Stimulated activated CD8-positive, alpha-beta memory T cell treated with anti-CD3 and anti-CD28 coated beads, Interleukin-7, amount 100 ng/mL, for 4 hours (primary cell): ENCODE results near the gene FCAMR.

Source experiments
- DNase-seq, 2 donors: peaks; one replicate each; pipeline ENCODE4 v3.0.0-alpha.2; 2020; ENCODE audit warnings: low read depth in 2 of 2

FCAMR gene

DNA sequence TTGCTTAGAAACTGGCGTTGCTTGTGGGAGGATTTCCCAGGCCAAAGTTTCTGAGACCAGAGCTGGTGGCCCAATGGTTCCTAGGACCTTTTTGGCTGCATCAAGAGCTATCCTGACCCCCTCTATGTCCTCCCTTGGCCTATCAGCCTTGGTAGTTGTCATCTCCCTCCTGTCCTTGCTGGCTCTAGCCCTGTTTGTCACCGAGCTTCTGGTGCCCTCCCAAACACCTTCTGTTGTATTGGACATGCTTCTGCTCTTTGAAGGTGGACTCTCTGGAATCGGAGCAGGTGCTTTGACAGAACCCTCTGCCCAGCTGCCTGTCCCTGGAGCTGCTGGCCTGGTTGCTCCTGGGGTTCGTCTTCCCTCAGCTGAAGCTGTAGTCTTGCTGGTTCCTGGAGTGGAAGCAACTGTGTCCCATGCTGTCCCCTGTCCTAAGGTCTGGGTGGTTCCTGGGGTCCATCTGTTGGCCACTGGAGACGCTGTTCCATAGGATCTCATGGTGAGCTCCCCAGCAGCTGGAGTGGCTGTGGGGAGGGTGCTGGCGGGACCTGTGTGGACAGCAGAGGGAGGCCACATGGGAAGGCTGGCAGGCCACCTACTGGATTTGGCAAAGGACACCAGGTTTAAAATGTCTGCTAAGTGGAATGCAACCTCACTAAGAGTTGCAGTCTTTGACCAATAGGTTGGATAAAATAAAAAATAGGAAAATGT, 9.4 kb downstream of the FCAMR start:
- no peak for DNase-seq

DNA sequence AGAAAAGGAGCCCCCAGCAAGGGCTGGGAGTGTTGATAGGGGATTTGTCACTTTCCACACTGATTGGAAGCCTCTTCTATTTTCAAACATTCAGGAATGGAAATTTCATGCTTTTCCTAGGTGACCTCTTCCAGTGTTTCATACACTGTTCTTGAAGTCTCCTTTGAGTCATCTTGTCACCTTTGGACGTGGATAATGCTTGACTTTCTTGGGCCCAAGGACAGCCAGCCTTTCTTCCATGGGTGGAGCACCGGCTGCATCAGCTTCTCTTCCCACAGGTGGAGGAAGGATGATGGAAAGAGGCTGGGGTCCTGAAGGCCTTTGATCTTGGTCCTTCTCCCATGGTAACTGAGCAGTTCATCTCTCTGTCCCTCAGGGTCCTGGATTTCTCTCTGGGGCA, 12.1 kb downstream of the FCAMR start:
- DNase-seq: no peak

DNA sequence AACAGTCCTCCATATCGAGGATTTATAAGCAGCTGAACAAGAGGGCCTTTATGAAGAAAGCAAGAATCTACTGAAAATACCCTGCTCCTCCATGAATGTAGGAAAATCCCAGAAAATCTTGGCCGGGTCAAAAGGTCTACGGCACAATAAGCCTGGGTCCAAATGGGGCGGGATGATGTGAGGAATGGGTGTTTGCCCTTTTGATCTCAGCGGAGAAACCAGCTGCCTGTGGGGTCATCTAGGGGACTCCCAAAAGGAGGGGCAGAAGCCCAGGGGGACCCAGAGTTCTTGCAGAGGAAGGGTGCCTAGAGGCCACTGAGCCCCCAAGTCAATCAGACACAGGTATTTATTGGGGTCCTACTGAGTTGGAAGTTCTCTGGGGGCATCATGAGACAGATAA, 12.6 kb downstream of the FCAMR start:
- no peak for DNase-seq

DNA sequence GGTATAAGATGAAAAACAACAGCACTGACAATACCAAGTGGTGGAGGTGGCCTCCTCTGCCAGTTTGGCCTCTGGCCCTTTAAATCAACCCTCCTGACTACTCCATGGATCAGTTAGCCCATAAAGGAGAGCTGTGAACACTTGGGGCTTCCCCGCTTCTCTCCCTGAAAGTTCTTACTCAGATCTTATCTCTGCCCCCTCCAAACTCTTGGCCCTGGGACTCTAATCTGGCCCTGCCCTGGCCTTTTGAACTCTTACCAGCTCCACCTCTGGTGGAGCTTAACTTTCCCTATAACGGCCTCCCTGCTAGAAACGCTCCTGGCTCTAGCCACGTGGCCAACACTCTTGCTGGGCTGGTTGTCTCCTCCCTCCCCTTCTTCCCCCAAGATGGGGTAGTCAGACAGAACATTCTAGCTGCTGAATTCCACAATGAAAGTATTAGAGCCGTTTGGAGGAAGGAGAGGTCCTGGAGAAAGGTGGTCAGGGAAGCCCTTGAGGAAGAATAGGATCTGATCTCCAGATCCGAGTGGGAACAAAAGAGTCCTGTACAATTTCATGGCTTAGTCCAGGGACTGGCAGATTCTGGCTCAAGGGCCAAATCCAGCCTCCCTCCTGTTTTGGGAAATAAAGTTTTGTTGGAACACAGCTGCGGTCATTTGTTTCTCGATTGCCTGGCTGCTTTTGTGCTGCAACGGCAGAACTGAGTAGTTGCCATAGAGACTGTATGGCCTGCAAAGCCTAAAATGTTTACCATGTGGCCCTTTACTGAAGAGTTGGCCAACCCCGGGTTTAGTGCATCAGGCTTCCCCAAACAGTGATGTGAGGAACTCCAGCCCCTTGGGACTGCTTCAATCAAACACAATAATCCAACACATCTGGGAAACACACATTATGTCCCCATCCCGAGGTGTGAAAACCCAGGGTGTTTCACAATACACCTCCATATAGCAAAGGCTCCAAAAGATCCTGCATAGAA, 14.5 kb downstream of the FCAMR start:
- DNase-seq: no peak

DNA sequence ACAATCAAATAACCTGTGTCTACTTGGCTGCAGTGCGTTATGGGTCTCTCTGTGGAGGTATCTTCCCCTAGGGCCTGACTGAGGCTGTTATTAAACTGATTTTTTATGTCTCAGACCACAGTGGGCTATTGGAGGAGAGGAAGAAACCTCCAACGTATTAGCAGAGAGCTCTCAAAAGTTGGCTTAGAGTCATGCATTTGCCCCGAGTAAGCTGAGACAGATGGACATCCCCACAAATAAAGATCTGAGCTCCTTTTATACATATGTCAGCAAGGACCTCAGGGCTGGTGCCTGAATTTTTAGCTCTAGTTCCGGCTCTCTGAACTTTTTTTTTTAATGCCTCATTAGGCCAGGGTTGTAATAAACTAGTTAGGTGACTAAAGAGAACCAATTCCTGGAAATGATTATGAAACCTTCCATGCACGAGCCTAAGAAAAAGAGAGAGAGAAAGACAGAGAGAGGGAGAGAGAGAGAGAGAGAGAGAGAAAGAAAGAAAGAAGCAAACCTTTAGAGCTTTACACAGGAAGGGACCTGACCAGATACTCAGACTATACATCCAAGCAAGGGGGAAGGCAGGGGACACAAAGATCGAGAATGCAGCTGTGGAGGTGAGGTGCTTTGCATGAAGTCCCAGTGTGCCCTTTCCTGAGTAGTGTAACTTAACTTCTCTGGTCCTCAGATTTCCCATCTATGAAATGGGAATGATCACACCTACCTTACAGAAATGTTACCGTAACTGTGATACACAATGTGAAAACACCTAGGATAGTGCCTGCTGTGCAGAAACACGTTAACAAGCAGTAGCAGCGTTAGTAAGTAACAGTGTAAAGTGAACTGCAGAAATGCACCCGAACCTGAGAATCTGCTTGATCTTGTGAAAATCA, 15.6 kb downstream of the FCAMR start:
- DNase-seq: no peak

DNA sequence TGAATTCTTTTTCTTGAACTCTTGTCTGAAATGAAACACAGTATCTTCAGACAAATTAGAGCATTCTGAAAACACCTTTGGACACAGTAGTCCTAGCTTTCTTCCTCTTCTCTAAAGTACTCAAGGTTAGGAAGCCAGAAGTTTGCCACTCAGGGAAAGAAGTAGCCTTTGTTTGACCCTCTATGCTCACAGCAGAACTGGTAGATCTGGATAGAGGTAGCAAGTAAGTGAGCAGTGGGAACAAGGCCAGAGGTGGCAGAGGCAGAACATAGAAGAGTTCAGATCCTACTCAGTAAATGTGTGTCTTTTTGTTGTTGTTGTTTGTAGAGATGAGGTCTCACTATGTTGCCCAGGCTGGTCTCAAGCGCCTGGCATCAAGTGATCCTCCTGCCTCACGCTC, 16.6 kb downstream of the FCAMR start:
- DNase-seq: no peak

DNA sequence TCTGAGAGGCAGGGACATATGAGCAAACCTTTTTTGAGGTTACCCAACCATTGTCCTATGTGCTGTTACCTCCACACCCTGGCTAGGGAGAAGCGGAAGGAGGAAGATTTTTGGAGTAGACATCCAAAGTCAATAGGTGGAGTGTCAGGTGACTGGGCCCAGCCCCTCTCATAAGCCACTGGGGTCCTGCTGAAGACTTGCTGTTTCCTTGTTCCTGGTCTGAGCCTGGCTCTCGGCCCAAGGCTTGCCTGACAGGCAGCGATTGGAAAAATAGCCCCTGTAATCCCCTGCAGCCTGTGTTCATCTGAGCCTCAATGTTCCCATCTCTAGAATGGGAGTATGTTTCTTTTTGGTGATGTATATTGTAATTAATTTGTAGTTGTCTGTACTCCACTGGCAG, 17.1 kb downstream of the FCAMR start:
- no peak for DNase-seq

- DNase-seq: no peak
Observed at GRCh38 chr1:206952171-206952570, 18.1 kb downstream of the FCAMR start.

DNA sequence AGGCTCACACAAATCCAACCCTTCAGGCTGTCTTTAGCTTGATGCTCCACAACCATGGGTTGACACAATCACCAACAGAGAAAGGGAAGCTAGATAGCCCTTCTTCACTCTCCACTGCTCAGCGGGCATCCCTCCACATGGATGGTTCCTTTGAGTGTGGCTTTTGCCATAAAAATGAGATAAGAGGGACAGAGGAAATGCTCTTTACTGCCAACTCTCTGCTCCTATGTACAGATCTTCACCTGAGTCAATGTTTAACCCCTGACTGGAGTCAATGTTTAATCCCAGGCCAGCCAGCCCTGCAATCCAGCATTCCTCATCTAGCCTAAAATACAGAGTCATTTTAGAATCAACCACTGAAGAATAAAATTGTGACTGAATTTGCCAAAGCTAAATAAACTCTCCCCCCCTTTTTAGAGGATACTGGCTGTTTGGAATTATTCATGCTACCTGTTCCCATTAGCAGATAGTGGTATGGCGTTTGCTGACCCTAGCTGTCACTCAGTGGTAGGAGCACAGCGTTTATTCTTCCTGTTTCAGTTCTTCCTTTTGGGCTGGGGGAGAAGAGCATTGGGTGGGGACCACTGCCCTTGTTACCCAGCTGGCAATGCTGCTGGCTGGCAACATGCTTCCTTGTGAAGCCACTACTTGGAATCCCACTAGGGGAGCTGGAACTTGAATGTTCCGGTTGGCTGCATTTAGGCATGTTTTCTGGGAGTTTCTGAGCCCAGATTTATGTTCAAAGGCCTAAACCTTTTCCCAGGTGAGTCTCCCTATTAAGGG, 18.8 kb downstream of the FCAMR start:
- DNase-seq: no peak

DNA sequence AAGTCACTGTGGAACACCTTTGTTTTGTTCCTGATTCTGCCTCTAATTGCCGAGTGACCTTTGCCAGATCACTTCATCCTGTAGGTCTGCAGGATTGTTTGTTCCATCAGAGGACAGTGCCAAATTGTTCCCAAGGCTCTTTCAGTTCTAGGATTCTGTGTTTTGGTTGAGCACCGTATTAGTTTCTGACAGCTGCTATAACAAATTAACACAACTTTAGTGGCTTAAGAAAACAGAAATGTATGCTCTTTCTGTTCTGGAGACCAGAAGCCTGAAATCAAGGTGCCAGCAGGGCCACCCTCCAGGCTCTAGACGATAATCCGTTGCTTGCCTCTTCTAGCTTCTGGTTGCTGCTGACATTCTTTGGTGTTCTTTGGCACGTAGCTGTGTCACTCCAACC, 20.6 kb downstream of the FCAMR start:
- no peak for DNase-seq

DNA sequence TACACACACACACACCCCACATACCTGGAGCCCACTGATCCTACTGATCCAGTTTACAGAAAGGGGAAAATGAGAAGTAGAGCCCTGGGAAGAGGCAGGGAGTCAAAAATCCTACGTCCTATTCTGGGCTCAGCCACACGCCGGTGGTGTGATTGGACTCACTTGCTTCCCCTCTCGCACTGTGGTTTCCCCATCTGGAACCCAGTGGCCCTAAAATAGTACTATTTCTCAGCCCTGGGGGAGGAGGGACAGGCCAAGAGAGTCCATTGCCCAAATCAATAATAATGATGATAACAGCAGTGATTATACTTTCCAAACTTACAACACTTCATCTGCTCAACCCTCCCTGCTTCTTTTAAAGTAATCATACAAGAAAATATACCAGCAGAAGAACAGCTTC, 21.1 kb downstream of the FCAMR start:
- DNase-seq: no peak

- no peak for DNase-seq
Observed at GRCh38 chr1:206947255-206947654, 23.0 kb downstream of the FCAMR start.

GRCh38 chr1:206946261-206946660, 24.0 kb downstream of the FCAMR start, which contains the start of gene PIGR:
TSS of gene PIGR (minus strand) at chr1:206946466. CDS start at chr1:206940531, 5,935 bp downstream.
- DNase-seq: no peak

- DNase-seq: no peak
Observed at GRCh38 chr1:206945779-206946178, 24.5 kb downstream of the FCAMR start.

GRCh38 chr1:206944703-206945102, 25.6 kb downstream of the FCAMR start:
- no peak for DNase-seq

DNA sequence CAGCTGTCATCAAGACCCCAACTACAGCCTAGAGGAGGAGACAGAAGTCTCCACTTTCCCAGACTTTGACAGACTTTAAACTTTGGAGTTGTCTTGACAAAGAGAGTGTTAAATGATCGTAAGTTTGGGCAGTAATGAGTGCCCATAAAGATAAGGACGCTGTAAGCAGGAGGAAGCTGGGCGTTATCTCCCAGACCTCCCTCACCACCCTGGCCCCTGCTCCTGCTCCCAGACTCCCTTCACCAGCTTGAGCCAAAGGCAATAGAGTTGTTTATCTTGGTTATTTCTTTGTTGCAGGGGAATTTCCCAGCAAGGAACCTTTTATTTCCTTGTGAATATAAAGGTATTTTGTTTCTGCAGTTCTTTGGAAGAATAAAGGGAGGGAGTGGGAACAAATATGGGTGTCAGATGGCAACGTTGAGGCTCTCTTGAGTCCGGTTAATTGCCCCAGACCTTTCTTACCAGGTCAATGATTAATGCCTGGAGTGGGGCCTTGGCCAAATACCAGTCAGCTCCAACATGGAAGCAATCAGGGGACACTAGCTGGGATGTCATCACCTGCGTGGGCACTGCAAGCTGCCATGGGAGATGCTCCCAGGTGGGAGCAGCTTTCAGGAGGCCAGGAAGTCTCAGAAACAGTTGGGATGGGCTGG, 28.4 kb downstream of the FCAMR start:
- no peak for DNase-seq

DNA sequence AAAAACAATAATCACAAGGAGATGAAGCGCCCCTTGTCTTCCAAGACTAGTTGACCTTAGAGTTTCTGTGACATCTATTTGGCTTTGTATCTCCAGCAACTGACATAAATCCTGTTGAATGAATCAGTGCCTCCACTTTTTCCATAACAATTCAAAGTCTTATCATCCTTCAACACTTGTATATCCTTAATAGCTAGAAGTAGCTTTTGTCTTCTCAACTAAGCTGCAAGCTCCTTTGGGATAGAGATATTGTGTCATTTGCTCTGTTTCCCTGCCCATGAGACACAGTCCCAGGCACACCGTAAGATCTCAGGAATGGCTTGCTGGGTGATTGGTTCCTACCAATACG, 29.7 kb downstream of the FCAMR start:
- no peak for DNase-seq

- no peak for DNase-seq
Observed at GRCh38 chr1:206939841-206940587, 30.2 kb downstream of the FCAMR start.

GRCh38 chr1:206939131-206939530, 31.1 kb downstream of the FCAMR start:
- DNase-seq: no peak

- DNase-seq: no peak
Observed at GRCh38 chr1:206937425-206937824, 32.8 kb downstream of the FCAMR start.
